NCI-H1694 treated with DMSO at 0.1 percent for 48 hours (cell line): Measurements from ENCODE around the gene ZRANB1.

Source experiments
- DNase-seq: peaks from one replicate; lab custom pipeline; 2025; lab: John Stamatoyannopoulos, UW

The ZRANB1 gene

GRCh38 chr10:124994573-124995473, 52.9 kb downstream of the ZRANB1 start:
- DNase-seq, result no peak

DNA sequence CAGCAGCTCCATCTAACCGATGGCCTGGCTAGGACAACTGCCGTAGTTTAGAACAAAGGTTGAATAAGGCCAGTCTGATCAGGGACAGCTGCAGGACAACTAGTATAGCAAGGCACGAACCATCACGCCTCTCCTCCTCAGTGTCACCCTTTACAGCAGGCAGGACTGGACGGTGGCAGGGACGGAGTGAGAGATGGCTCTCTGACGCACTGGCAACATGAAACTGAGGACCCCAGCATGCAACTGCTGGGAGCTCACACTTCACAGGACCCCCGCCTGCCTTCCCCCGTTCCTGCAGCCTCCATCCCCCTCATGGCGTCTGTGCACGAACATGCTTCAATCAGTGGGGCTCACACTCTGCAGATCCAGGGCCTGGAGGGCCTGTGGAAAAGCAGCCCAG, 53.7 kb downstream of the ZRANB1 start:
- DNase-seq, result no peak

- DNase-seq, result no peak
Measured at GRCh38 chr10:124996127-124996853, 54.4 kb downstream of the ZRANB1 start.

DNA sequence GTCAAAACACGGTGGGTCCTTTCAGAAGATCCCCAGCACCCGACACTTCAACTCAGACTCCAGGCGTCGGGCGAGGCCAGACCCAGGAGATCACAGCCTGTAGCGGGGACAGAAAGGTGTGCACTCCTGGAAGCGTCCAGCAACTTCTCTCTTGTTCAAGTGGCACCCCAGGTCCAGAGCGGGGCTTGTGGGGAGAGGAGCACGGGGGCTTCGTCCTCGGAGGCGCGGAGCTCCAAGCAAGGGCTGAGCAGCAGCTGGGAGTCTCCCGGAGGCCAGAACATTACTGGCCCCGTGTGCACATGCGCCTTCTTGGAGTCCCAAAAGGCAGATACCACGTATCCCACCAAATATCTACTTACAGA, 54.9 kb downstream of the ZRANB1 start:
- DNase-seq, result no peak

GRCh38 chr10:124997306-124997705, 55.4 kb downstream of the ZRANB1 start:
- DNase-seq, result no peak

GRCh38 chr10:124997771-124998623, 56.1 kb downstream of the ZRANB1 start:
- DNase-seq, result no peak

- DNase-seq, result no peak
Measured at GRCh38 chr10:124998624-124999291, 56.8 kb downstream of the ZRANB1 start.

- no peak for DNase-seq
Measured at GRCh38 chr10:124999433-125000365, 57.8 kb downstream of the ZRANB1 start.

- DNase-seq, result no peak
Measured at GRCh38 chr10:125000366-125001312, 58.7 kb downstream of the ZRANB1 start.

GRCh38 chr10:125001313-125002046, 59.6 kb downstream of the ZRANB1 start:
- no peak for DNase-seq

GRCh38 chr10:125002047-125002422, 60.1 kb downstream of the ZRANB1 start:
- DNase-seq, result no peak

DNA sequence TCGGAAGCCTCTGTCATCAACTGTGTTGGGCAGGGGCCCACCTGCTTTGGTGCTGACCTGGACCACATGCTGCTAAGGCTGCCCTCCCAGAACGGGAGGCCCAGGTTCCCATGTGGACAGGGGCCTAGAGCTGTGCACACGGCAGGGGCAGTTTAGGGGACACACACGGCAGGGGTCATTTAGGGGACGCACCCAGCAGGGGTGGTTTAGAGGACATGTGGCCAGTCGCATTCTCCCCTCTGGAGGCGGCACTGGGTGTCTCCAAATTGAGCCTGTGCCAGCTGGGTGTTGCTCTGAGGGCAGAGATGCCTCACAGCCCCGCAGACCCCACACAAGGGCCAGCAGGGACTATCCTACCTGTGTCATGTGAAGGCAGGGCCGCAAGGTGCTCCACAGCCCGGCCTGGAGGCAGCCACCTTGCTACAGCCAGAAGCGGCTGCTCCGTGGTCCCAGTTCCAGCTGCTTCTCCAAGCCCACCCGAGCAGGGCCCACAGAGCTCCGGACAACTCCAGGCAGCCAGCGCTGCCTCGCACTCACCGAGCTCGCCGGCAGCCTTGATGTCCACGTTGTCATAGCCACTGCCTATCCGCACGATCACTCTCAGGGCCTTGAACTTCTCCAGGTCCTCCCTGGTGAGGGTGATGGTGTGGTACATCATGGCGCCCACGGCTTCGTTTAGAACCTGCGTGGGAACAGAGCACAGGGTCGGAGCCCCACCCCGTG, 60.7 kb downstream of the ZRANB1 start:
- DNase-seq, result no peak

DNA sequence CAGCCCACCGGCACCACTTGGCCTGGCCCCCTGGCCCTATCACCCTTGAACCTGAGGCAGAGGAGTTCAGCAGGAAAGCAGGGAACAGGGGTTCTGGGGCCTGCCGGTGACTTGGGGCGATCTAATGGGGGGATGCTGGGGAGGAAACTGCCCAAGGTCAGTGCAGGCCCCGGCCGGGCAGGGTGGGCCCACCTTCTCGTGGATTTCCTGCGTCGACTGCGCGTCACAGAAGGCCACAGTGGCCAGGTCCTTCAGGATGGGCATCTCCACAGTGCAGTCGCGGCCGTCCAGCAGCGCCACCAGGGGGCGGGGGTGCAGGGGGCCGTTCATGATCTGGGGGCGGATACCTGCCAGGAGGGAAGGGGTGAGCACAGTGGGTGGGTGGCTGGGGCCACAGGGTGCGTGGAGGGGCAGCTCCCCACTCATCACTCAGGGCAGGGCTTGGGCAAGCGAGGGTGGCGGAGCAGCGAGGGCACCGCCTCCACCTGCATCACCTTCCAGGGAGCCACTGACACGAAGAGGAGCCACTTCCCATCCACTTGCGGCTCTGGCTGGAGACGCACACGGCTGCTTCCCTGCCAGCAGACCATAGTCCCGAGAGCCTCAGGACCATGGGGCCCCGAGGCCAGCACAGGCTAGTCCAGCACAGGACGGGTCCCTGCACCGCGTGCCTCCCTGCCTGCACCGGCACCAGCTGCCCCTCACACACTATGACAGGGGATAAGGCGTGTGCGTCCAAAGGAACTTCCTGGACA, 61.4 kb downstream of the ZRANB1 start:
- no peak for DNase-seq

DNA sequence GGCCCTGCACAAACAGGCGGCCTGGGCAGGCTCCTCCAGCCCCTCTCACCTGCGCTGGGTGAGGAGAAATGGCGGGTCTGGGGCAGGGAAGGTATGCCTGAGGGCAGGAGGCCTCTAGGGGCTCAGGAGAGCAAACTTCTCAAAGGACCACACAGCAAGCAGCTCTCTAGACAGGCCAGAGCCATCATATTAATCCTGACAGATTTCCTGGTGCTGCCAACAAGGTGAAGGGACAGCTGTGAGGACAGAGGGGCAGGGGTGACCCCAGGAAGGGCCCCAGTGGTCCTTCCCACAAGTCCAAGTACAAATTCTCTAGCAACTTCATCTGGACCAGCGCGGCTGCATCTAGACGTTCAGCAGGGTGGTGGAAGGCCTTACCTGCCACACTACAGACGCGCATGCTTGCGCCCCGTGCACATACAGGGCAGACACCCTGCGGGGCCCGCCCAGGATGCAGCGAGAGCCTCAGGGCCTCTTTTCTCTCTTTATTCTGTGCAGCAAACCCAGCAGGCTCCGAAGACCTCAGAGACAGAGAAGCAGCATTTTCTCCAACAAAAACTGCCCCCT, 62.1 kb downstream of the ZRANB1 start:
- DNase-seq, result no peak

DNA sequence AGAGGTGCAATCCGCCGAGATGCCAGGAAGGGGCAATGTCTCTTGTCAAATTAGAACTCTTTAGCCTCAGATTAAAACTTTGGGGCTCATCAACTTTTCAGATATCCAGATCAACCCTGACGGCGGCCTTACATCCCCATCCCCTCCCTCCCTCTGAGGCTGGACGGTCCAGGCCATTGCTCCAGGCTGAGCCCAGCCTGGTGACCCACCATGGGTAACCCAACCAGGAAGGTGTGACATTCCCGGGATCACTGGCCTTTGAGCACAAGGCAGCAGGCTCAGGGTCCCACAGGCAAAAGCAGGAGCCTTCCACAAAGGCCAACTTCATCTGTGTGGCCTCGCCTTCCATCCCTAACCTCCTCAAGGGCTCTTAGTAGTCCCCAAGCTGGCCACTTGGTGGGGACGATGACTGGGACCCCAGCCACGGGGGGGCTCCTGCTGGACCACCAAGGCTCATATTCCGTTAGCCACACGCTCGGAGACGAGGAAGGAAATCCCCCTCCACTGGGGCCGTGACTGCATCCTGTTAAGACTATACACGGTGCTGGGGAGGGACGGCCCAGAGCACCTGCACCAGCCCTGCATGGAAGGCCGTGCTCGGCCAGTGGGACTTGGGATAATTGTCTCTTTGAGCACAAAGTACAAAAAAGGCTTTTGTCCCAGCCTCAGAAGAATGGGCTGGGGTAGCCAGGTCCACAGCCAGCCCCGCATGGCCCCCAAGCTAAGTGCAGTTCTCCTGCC, 62.8 kb downstream of the ZRANB1 start:
- DNase-seq, result no peak
